ENCODE measurements around the gene KLF13.

Gene KLF13

GRCh38 chr15:31300981-31301672, 25.5 kb upstream of the KLF13 start:
- DNase-seq, result no peak
- Histone ChIP-seq H3K9me3 (ENCODE audit: control extremely low read depth in 1 of 5, control insufficient read depth in 4 of 5, insufficient read depth in 2 of 5, low read depth in 1 of 5, low read length in 4 of 5) (no peaks in the 10 kb centered on the region), H3K27me3 (replicated peaks in 2 of 5; ENCODE audit: control insufficient read depth in 4 of 5, insufficient read depth in 5 of 5, low read length in 4 of 5) (no peaks in the 10 kb centered on the region), H3K27ac (ENCODE audit: insufficient read depth in 1 of 2, low read depth in 1 of 2, low read length in 2 of 2, poor library complexity in 1 of 2, severe bottlenecking in 2 of 2) (no peak overlapping the region), H3K4me1 (ENCODE audit: control extremely low read depth in 1 of 4, control insufficient read depth in 4 of 4, insufficient read depth in 4 of 4, low read length in 3 of 4) (peaks cover 4 to 39% (median 26%) of the 10 kb centered on the region in 4 experiments), H3K36me3 (ENCODE audit: control insufficient read depth in 4 of 4, insufficient read depth in 4 of 4, low read length in 3 of 4) (no peaks in the 10 kb centered on the region), H3K4me3 (ENCODE audit: control insufficient read depth in 1 of 7, extremely low read depth in 1 of 7, insufficient read depth in 4 of 7, low read depth in 2 of 7, low read length in 6 of 7) (no peak overlapping the region)
- ChIA-PET CTCF (interaction anchor here (0.9 kb wide), 1 partner anchor 13 kb away, joined by 3 read pairs; no protein-coding TSS in a partner anchor), POLR2A (no interaction called here)
- 79% methylated on average over 15 of the region's 16 CpGs for WGBS (ENCODE audit: insufficient coverage)

- H3K4me3 ChIP-seq (ENCODE audit: control insufficient read depth in 1 of 7, extremely low read depth in 1 of 7, insufficient read depth in 4 of 7, low read depth in 2 of 7, low read length in 6 of 7), result no peak overlapping the region
- H3K27ac ChIP-seq (ENCODE audit: insufficient read depth in 1 of 2, low read depth in 1 of 2, low read length in 2 of 2, poor library complexity in 1 of 2, severe bottlenecking in 2 of 2), result no peak overlapping the region
- CTCF ChIA-PET, result no interaction called here
- no peak for DNase-seq
- POLR2A ChIA-PET, result no interaction called here
- WGBS (ENCODE audit: insufficient coverage), result 97% methylated on average over 3 of the region's 4 CpGs
- H3K4me1 ChIP-seq (ENCODE audit: control extremely low read depth in 1 of 4, control insufficient read depth in 4 of 4, insufficient read depth in 4 of 4, low read length in 3 of 4), result peaks cover 4 to 39% (median 26%) of the 10 kb centered on the region in 4 experiments
- H3K36me3 ChIP-seq (ENCODE audit: control insufficient read depth in 4 of 4, insufficient read depth in 4 of 4, low read length in 3 of 4), result no peaks in the 10 kb centered on the region
- no peaks in the 10 kb centered on the region for H3K27me3 ChIP-seq (replicated peaks in 2 of 5; ENCODE audit: control insufficient read depth in 4 of 5, insufficient read depth in 5 of 5, low read length in 4 of 5)
- H3K9me3 ChIP-seq (ENCODE audit: control extremely low read depth in 1 of 5, control insufficient read depth in 4 of 5, insufficient read depth in 2 of 5, low read depth in 1 of 5, low read length in 4 of 5), result no peaks in the 10 kb centered on the region
These were observed 25.0 kb upstream of the KLF13 start for GRCh38 chr15:31301673-31301990.

- WGBS (ENCODE audit: insufficient coverage), result 99% methylated on average over 12 of the region's 13 CpGs
- Histone ChIP-seq H3K36me3 (ENCODE audit: control insufficient read depth in 4 of 4, insufficient read depth in 4 of 4, low read length in 3 of 4) (no peaks in the 10 kb centered on the region), H3K27ac (ENCODE audit: insufficient read depth in 1 of 2, low read depth in 1 of 2, low read length in 2 of 2, poor library complexity in 1 of 2, severe bottlenecking in 2 of 2) (no peak overlapping the region), H3K9me3 (ENCODE audit: control extremely low read depth in 1 of 5, control insufficient read depth in 4 of 5, insufficient read depth in 2 of 5, low read depth in 1 of 5, low read length in 4 of 5) (no peaks in the 10 kb centered on the region), H3K4me3 (ENCODE audit: control insufficient read depth in 1 of 7, extremely low read depth in 1 of 7, insufficient read depth in 4 of 7, low read depth in 2 of 7, low read length in 6 of 7) (no peak overlapping the region), H3K4me1 (ENCODE audit: control extremely low read depth in 1 of 4, control insufficient read depth in 4 of 4, insufficient read depth in 4 of 4, low read length in 3 of 4) (peaks cover 4 to 39% (median 26%) of the 10 kb centered on the region in 4 experiments), H3K27me3 (replicated peaks in 2 of 5; ENCODE audit: control insufficient read depth in 4 of 5, insufficient read depth in 5 of 5, low read length in 4 of 5) (no peaks in the 10 kb centered on the region)
- ChIA-PET POLR2A (no interaction called here), CTCF (interaction anchor here (1.5 kb wide), 1 partner anchor 16 kb away, joined by 3 read pairs; no protein-coding TSS in a partner anchor)
- DNase-seq, result no peak
These were observed 24.5 kb upstream of the KLF13 start for GRCh38 chr15:31302029-31302657.

- peaks cover 4 to 40% (median 26%) of the 10 kb centered on the region in 4 experiments for H3K4me1 ChIP-seq (ENCODE audit: control extremely low read depth in 1 of 4, control insufficient read depth in 4 of 4, insufficient read depth in 4 of 4, low read length in 3 of 4)
- H3K36me3 ChIP-seq (ENCODE audit: control insufficient read depth in 4 of 4, insufficient read depth in 4 of 4, low read length in 3 of 4), result no peaks in the 10 kb centered on the region
- WGBS (ENCODE audit: insufficient coverage), result 84% methylated on average over 7 of the region's 17 CpGs
- no peaks in the 10 kb centered on the region for H3K27me3 ChIP-seq (replicated peaks in 2 of 5; ENCODE audit: control insufficient read depth in 4 of 5, insufficient read depth in 5 of 5, low read length in 4 of 5)
- H3K27ac ChIP-seq (ENCODE audit: insufficient read depth in 1 of 2, low read depth in 1 of 2, low read length in 2 of 2, poor library complexity in 1 of 2, severe bottlenecking in 2 of 2), result no peak overlapping the region
- ChIA-PET CTCF (interaction anchor here (0.6 to 1.8 kb wide), 7 partner anchors 11 to 90 kb away, joined by 3 to 6 read pairs (median 3); no protein-coding TSS in a partner anchor), POLR2A (interaction anchor here (0.6 to 0.9 kb wide), 5 partner anchors 16 to 145 kb away, joined by 3 to 10 read pairs (median 4); partner anchors contain the start of gene KLF13)
- H3K4me3 ChIP-seq (ENCODE audit: control insufficient read depth in 1 of 7, extremely low read depth in 1 of 7, insufficient read depth in 4 of 7, low read depth in 2 of 7, low read length in 6 of 7), result no peak overlapping the region
- peak in 2 of 3 donors; percentile 31 to 47 for DNase-seq
- H3K9me3 ChIP-seq (ENCODE audit: control extremely low read depth in 1 of 5, control insufficient read depth in 4 of 5, insufficient read depth in 2 of 5, low read depth in 1 of 5, low read length in 4 of 5), result no peaks in the 10 kb centered on the region
These were observed 23.6 kb upstream of the KLF13 start for GRCh38 chr15:31302778-31303725.

GRCh38 chr15:31303726-31304648, 22.6 kb upstream of the KLF13 start:
- CTCF ChIA-PET, result interaction anchor here (0.7 to 1.8 kb wide), 5 partner anchors 14 to 91 kb away, joined by 3 to 6 read pairs (median 4); no protein-coding TSS in a partner anchor
- H3K27ac ChIP-seq (ENCODE audit: insufficient read depth in 1 of 2, low read depth in 1 of 2, low read length in 2 of 2, poor library complexity in 1 of 2, severe bottlenecking in 2 of 2), result no peak overlapping the region
- H3K27me3 ChIP-seq (replicated peaks in 2 of 5; ENCODE audit: control insufficient read depth in 4 of 5, insufficient read depth in 5 of 5, low read length in 4 of 5), result no peaks in the 10 kb centered on the region
- WGBS (ENCODE audit: insufficient coverage), result 88% methylated on average over 10 of the region's 14 CpGs
- no peak overlapping the region for H3K4me3 ChIP-seq (ENCODE audit: control insufficient read depth in 1 of 7, extremely low read depth in 1 of 7, insufficient read depth in 4 of 7, low read depth in 2 of 7, low read length in 6 of 7)
- POLR2A ChIA-PET, result interaction anchor here (0.9 kb wide), 1 partner anchor 22 kb away, joined by 3 read pairs; the partner anchor contains the start of gene KLF13
- peaks cover 4 to 42% (median 23%) of the 10 kb centered on the region in 4 experiments for H3K4me1 ChIP-seq (ENCODE audit: control extremely low read depth in 1 of 4, control insufficient read depth in 4 of 4, insufficient read depth in 4 of 4, low read length in 3 of 4)
- peak in 1 of 3 donors; percentile 19 for DNase-seq
- H3K9me3 ChIP-seq (ENCODE audit: control extremely low read depth in 1 of 5, control insufficient read depth in 4 of 5, insufficient read depth in 2 of 5, low read depth in 1 of 5, low read length in 4 of 5), result no peaks in the 10 kb centered on the region
- no peaks in the 10 kb centered on the region for H3K36me3 ChIP-seq (ENCODE audit: control insufficient read depth in 4 of 4, insufficient read depth in 4 of 4, low read length in 3 of 4)

GRCh38 chr15:31304751-31305365, 21.8 kb upstream of the KLF13 start:
- no peak overlapping the region for H3K4me3 ChIP-seq (ENCODE audit: control insufficient read depth in 1 of 7, extremely low read depth in 1 of 7, insufficient read depth in 4 of 7, low read depth in 2 of 7, low read length in 6 of 7)
- H3K9me3 ChIP-seq (ENCODE audit: control extremely low read depth in 1 of 5, control insufficient read depth in 4 of 5, insufficient read depth in 2 of 5, low read depth in 1 of 5, low read length in 4 of 5), result no peaks in the 10 kb centered on the region
- DNase-seq, result peak in 2 of 3 donors; percentile 39 to 48
- CTCF ChIA-PET, result interaction anchor here (1.8 kb wide), 1 partner anchor 90 kb away, joined by 6 read pairs; no protein-coding TSS in a partner anchor
- peaks cover 4 to 44% (median 21%) of the 10 kb centered on the region in 4 experiments for H3K4me1 ChIP-seq (ENCODE audit: control extremely low read depth in 1 of 4, control insufficient read depth in 4 of 4, insufficient read depth in 4 of 4, low read length in 3 of 4)
- no peaks in the 10 kb centered on the region for H3K27me3 ChIP-seq (replicated peaks in 2 of 5; ENCODE audit: control insufficient read depth in 4 of 5, insufficient read depth in 5 of 5, low read length in 4 of 5)
- no peak overlapping the region for H3K27ac ChIP-seq (ENCODE audit: insufficient read depth in 1 of 2, low read depth in 1 of 2, low read length in 2 of 2, poor library complexity in 1 of 2, severe bottlenecking in 2 of 2)
- H3K36me3 ChIP-seq (ENCODE audit: control insufficient read depth in 4 of 4, insufficient read depth in 4 of 4, low read length in 3 of 4), result no peaks in the 10 kb centered on the region
- POLR2A ChIA-PET, result no interaction called here
- WGBS (ENCODE audit: insufficient coverage), result 93% methylated on average over 7 of the region's 12 CpGs
